Measurements from ENCODE around the gene AKR1C8. TPM values are rescaled to one million over a fixed set of nuclear protein-coding genes. Genes with fewer than 3 reads are reported as not detected.

AKR1C8 gene
- total and polyA plus RNA-seq, 2 of the 13 experiments (the other 11 are each of a cell fraction or from before 2014, with no cell fraction given): 0.12 TPM; not detected in 1

DNA sequence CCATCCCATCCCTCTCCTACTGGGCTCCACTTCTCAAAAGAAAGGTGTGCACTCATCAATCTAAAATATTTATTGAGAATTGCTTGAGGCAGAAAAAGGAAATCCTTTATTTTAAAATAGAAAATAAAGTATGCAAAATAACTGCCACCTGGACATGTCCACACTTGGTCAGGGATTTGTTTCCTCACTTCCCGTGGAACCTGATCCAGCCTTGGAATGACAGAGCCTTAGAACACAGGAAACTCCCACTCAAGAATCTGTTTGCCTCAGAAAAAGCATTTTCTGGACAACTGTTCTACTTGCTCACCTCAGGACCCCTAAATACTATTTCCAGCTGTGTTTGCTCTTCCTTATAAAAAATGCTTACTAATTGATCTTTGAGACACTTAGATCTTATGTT, 29.0 kb downstream of the AKR1C8 start:
- intact Hi-C loops (cut with micrococcal nuclease; ENCODE audit: unreplicated experiment): no loop called here
- no TSS peak for BruUV-seq (replicated peaks)
- Histone ChIP-seq H3K36me3 (replicated peaks in 1 of 2; ENCODE audit: control insufficient read depth in 1 of 2, insufficient read depth in 2 of 2, low read length in 2 of 2) (no peaks in the 10 kb centered on the region; a peak in 1 of 5 replicates), H4K20me1 (ENCODE audit: insufficient read depth, low read length) (no peaks in the 10 kb centered on the region), H3K79me2 (ENCODE audit: insufficient read depth, low read length) (no peaks in the 10 kb centered on the region), H3K4me2 (ENCODE audit: low read depth, low read length) (no peak overlapping the region), H2AFZ (ENCODE audit: low read length) (no peak overlapping the region), H3K9ac (ENCODE audit: insufficient read depth, low read depth, low read length) (no peak overlapping the region), H3K4me3 (replicated peaks in 1 of 3; ENCODE audit: insufficient read depth in 1 of 3, low read depth in 2 of 3, low read length in 3 of 3) (no peak overlapping the region), H3K27me3 (ENCODE audit: control insufficient read depth in 1 of 2, insufficient read depth in 2 of 2, low read length in 2 of 2) (no peaks in the 10 kb centered on the region), H3K27ac (ENCODE audit: extremely low read length, insufficient read depth, low read length) (no peak overlapping the region), H3K9me3 (ENCODE audit: low read length) (peaks cover 31% of the 10 kb centered on the region), H3K4me1 (ENCODE audit: insufficient read depth, low read length) (peaks cover 8% of the 10 kb centered on the region)
- no peak for ATAC-seq
- FAIRE-seq: no peak
- DNase-seq (ENCODE audit: low spot score): no peak
- in situ Hi-C loops (cut with HindIII; ENCODE audit: extremely low pct_ligation_motif_present, low pct_unique_long_range_greater_than_20kb): no loop called here
- WGBS (ENCODE audit: low lambda C conversion rate): 95% methylated on average over 1 of the region's 1 CpG
- ChIA-PET POLR2A (no interaction called here), CTCF (ENCODE audit: low intra/inter-chr PET ratio, low total read pairs) (no interaction called here)
- TF ChIP-seq SNRNP70 (IDR thresholded peaks at IDR 0.05; ENCODE audit: low read depth, low read length): no peak
- TF ChIP-seq, protein P1, sequence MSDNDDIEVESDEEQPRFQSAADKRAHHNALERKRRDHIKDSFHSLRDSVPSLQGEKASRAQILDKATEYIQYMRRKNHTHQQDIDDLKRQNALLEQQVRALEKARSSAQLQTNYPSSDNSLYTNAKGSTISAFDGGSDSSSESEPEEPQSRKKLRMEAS (IDR thresholded peaks at IDR 0.05): no peak
- TF ChIP-seq ZNF605 (CRISPR knock-in tag; IDR thresholded peaks at IDR 0.05): no peak
- TF ChIP-seq, protein P2, sequence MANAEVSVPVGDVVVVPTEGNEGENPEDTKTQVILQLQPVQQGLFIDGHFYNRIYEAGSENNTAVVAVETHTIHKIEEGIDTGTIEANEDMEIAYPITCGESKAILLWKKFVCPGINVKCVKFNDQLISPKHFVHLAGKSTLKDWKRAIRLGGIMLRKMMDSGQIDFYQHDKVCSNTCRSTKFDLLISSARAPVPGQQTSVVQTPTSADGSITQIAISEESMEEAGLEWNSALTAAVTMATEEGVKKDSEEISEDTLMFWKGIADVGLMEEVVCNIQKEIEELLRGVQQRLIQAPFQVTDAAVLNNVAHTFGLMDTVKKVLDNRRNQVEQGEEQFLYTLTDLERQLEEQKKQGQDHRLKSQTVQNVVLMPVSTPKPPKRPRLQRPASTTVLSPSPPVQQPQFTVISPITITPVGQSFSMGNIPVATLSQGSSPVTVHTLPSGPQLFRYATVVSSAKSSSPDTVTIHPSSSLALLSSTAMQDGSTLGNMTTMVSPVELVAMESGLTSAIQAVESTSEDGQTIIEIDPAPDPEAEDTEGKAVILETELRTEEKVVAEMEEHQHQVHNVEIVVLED (CRISPR knock-in tag; IDR thresholded peaks at IDR 0.05; ENCODE audit: borderline replicate concordance): no peak
- TF ChIP-seq, protein P3, sequence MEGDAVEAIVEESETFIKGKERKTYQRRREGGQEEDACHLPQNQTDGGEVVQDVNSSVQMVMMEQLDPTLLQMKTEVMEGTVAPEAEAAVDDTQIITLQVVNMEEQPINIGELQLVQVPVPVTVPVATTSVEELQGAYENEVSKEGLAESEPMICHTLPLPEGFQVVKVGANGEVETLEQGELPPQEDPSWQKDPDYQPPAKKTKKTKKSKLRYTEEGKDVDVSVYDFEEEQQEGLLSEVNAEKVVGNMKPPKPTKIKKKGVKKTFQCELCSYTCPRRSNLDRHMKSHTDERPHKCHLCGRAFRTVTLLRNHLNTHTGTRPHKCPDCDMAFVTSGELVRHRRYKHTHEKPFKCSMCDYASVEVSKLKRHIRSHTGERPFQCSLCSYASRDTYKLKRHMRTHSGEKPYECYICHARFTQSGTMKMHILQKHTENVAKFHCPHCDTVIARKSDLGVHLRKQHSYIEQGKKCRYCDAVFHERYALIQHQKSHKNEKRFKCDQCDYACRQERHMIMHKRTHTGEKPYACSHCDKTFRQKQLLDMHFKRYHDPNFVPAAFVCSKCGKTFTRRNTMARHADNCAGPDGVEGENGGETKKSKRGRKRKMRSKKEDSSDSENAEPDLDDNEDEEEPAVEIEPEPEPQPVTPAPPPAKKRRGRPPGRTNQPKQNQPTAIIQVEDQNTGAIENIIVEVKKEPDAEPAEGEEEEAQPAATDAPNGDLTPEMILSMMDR (CRISPR knock-in tag; IDR thresholded peaks at IDR 0.05): no peak
- TF ChIP-seq RCOR2 (CRISPR knock-in tag; IDR thresholded peaks at IDR 0.05): no peak
- no peak for TF ChIP-seq ZBTB21 (CRISPR knock-in tag; IDR thresholded peaks at IDR 0.05)
- TF ChIP-seq ZNF615 (CRISPR knock-in tag; IDR thresholded peaks at IDR 0.05; ENCODE audit: borderline replicate concordance): no peak
- TF ChIP-seq ZBTB20 (CRISPR knock-in tag; IDR thresholded peaks at IDR 0.05; ENCODE audit: borderline replicate concordance, low read depth): no peak
- TF ChIP-seq, protein P4, sequence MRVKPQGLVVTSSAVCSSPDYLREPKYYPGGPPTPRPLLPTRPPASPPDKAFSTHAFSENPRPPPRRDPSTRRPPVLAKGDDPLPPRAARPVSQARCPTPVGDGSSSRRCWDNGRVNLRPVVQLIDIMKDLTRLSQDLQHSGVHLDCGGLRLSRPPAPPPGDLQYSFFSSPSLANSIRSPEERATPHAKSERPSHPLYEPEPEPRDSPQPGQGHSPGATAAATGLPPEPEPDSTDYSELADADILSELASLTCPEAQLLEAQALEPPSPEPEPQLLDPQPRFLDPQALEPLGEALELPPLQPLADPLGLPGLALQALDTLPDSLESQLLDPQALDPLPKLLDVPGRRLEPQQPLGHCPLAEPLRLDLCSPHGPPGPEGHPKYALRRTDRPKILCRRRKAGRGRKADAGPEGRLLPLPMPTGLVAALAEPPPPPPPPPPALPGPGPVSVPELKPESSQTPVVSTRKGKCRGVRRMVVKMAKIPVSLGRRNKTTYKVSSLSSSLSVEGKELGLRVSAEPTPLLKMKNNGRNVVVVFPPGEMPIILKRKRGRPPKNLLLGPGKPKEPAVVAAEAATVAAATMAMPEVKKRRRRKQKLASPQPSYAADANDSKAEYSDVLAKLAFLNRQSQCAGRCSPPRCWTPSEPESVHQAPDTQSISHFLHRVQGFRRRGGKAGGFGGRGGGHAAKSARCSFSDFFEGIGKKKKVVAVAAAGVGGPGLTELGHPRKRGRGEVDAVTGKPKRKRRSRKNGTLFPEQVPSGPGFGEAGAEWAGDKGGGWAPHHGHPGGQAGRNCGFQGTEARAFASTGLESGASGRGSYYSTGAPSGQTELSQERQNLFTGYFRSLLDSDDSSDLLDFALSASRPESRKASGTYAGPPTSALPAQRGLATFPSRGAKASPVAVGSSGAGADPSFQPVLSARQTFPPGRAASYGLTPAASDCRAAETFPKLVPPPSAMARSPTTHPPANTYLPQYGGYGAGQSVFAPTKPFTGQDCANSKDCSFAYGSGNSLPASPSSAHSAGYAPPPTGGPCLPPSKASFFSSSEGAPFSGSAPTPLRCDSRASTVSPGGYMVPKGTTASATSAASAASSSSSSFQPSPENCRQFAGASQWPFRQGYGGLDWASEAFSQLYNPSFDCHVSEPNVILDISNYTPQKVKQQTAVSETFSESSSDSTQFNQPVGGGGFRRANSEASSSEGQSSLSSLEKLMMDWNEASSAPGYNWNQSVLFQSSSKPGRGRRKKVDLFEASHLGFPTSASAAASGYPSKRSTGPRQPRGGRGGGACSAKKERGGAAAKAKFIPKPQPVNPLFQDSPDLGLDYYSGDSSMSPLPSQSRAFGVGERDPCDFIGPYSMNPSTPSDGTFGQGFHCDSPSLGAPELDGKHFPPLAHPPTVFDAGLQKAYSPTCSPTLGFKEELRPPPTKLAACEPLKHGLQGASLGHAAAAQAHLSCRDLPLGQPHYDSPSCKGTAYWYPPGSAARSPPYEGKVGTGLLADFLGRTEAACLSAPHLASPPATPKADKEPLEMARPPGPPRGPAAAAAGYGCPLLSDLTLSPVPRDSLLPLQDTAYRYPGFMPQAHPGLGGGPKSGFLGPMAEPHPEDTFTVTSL (CRISPR knock-in tag; IDR thresholded peaks at IDR 0.05; ENCODE audit: borderline replicate concordance): no peak
- TF ChIP-seq FOXC1 (CRISPR knock-in tag; IDR thresholded peaks at IDR 0.05; ENCODE audit: borderline replicate concordance): no peak
- TF ChIP-seq, protein P5, sequence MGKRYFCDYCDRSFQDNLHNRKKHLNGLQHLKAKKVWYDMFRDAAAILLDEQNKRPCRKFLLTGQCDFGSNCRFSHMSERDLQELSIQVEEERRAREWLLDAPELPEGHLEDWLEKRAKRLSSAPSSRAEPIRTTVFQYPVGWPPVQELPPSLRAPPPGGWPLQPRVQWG (CRISPR knock-in tag; IDR thresholded peaks at IDR 0.05; ENCODE audit: borderline replicate concordance, low read depth): no peak

Measured in HepG2 (cell line).